ENCODE data around the gene SELENOW.
A peak's percentile ranks its signal among the peaks of the same experiment; 100 is the strongest.
"Not testable (repeated sequence)": the region's sequence is repeated elsewhere in the genome, so short reads cannot be mapped to it uniquely, and the experiment has no call there.

Gene SELENOW

DNA sequence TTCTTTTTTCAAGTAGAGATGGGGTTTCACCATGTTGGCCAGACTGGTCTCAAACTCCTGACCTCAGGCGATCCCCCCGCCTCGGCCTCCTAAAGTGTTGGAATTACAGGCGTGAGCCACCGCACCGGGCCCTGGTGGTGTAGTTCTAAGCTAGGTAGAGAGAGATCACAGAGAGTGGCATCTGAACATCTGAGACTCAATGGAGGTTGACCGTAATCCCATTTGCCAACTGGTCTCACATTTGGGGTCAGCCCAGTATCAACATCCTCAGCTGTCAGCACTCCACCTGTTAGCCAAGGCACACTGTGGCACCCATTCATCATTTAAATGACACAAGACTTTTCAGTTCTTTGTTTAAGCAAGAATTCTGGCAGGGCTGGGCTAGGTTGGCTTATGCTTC is 8.1 kb downstream of the SELENOW start:
- no peak for DNase-seq (ENCODE audit: low spot score)

DNA sequence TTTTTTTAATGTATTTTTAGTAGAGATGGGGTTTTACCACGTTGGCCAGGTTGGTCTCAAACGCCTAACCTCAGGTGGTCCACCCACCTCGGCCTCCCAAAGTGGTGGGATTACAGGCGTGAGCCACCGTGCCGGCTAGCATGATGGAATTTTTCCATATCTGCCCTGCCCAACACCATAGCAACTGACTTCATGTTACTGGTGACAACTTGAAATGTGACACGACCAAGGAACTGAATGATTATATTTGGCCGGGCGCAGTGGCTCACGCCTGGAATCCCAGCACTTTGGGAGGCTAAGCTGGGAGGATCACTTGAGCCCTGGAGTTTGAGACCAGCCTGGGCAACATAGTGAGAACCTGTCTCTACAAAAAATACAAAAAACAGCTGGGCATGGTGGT is 8.8 kb downstream of the SELENOW start:
- not testable (repeated sequence) for DNase-seq (ENCODE audit: low spot score)

DNA sequence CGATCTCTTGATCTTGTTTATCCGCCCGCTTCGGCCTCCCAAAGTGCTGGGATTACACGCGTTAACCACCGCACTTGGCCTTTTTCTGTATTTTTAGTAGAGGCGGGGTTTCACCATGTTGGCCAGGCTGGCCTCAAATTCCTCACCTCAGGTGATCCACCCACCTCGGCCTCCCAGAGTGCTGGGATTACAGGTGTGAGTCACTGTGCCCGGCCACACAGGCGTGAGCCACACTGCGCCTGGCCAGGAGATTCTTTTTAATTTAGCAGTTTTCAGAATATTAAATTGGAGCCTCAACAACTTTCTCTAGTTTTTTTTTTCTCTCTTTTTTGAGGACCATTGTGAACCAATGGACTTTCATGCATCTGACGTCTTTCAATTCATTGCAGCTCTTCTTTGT is 11.3 kb downstream of the SELENOW start:
- DNase-seq (ENCODE audit: low spot score) = not testable (repeated sequence)

DNA sequence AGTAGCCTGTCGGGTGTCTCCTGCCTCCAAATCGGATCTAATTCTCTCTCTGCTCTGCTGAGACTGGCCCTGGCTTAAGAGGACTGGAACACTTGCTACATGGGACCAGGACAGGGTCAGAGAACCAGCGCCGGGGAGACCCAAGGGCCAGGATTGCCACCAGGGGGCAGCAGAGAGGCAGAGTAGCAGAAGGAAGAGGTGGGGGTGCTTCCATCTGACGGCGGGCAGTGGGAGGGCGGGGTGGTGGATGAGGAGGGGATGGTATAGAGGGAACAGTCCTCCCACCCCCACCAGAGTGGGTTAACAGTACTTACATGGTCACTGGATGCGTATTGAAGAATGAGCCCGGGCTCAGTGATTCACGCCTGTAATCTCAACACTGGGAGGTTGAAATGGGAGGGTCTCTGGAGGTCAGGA is 11.9 kb downstream of the SELENOW start:
- peak; percentile 77 for DNase-seq (ENCODE audit: low spot score)

DNA sequence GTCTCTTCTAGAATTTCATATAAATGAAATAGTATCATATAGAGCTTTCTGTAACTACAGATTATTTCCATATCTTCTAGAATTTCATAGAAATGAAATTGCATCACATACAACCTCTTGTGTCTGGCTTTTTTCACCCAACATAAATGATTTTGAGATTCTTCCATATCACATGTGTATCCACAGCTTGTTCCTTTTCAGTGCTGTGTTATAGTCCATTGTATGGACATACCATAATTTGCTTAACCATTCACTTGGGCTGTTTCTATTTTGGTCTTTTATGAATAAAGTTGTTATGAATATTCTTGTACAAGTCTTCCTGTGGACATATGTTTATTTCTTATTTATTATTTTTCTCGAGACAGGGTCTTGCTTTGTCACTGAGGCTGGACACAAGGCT is 14.1 kb downstream of the SELENOW start:
- no peak for DNase-seq (ENCODE audit: low spot score)

DNA sequence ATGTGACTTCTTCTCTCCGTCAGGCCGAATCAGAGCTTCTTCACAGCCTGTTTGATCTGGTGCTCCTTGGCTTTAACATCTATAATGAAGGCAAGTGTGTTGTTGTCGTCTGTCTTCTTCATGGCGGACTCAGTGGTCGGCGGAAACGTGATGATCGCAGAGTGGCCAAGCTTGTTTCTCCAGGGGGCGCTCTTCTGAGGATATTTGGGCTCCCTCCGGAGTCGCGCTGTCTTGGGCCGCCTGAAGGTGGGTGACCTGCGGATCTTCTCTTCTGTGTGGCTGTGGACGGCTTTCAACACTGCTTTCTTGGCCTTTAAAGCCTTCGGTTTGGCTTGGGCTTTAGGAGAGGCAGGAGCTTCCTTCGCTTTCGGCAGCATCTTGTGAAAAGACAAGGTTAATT is 16.0 kb downstream of the SELENOW start:
- no peak for DNase-seq (ENCODE audit: low spot score)

DNA sequence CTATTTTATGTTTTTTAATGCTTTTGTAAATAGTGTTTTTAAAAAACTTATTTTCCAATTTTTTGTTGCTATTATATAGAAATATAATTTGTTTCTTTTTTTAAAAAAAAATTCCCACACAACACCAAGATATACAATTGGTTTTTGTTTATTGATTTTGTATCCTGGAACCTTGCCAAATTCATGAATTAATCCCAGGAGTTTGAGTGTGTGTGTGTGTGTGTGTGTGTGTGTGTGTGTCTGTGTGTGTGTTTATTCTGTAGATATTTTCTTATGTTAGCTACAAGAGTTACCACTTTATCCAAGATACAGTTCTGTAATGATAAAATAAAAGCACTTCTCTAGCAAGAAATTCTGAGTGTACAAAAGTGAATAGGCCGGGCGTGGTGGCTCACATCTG is 18.3 kb downstream of the SELENOW start:
- DNase-seq (ENCODE audit: low spot score) = no peak

DNA sequence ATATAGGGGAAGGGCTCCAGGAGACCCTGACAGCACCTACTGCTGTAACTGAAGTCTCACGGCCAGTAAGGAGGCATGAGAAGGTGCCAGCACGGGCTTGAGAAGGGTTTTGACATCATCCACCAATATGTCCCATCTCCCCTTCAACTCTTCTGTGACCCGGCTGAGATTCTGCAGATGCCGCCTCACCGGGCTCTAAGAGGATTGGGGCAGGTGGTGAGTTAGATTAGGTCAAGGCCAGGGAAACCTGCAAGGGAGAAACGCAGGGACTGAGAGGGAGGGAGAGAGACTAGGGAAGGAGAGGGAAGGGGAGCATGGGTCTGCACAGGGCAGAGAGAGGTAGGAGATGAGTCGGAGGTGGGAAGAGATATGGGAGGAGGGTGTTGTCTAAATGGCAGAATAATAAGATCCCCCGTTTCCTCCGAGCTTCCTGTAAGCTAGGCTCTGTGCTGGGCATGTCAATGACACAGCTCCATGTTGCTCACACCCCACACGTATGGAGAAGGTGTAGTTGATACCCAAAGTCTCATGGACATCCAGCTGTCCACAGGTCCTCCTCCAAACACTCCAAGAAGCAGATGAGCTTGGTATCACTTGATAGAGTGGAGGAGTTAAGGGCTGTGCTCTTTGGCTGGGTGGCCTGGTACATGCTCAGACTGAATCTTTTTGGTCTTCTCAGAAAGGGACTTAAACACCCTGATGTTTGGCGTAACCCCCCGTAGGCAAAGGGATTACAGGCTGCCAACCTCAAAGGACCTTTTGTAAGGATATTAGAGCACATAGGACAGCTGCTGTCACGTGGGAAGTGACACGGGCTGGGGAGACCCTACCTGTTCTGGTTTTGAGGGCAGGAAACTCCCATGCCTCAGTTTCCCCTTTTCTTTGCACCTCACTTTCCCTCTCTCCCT is 19.7 kb downstream of the SELENOW start:
- DNase-seq (ENCODE audit: low spot score) = no peak

DNA sequence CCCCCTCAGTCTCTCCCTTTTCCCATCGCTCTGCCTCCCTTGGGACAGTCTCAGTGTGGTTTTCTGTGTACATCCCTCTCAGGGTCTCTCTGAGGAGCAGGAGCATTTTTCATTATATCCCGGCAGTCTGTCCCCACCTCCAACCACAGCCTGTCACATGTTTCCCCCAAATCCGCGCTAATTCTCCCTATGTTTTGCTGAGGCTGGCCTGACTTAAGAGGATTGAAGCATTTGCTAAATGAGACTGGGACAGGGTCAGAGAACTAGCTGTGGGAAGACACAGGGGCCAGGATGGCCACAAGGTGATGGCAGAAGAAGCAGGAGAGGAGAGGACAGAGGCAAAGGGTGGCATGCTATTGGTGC is 20.4 kb downstream of the SELENOW start:
- DNase-seq (ENCODE audit: low spot score) = no peak

DNA sequence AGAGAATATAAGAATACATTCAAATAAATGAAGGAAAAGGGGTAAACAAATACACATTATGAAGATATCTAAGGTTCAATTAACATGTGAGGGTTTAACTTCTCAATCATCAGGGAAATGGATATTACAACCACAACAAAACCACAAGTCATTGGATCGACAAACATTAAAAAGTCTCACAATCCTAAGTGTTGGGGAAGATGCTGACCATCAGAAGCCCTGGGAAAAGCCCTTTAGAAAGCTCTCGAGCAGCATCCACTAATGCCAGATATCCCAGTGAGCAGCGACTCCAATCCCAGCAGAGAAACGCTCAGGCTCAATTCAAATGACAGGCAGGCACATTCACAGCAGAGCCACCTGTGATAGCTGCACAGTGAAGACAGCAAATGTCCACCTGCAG is 22.8 kb downstream of the SELENOW start:
- no peak for DNase-seq (ENCODE audit: low spot score)

DNA sequence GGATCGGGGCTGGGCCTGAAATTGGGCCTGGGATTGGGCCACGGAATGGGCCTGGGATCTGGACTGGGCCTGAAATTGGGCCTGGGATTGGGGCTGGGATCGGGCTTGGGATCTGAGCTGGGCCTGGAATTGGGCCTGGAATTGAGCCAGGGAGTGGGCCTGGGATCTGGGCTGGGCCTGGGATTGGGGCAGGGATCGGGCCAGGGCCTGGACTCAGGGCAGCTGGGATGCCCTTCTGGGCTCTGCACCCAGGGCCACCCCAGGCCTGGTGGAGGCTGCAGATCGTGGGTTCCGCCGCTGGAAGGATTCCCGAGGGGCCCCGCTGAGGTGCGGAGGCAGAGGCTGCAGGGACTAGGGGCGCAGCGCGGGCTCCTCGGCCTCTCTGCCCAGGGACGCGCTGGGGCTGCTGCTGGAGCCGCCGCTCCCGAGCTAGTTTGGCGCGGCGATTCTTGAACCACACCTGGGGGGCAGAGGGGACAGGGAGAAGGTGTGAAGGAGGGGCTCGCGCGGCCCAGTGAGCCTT is 24.1 kb downstream of the SELENOW start:
- DNase-seq (ENCODE audit: low spot score) = no peak

DNA sequence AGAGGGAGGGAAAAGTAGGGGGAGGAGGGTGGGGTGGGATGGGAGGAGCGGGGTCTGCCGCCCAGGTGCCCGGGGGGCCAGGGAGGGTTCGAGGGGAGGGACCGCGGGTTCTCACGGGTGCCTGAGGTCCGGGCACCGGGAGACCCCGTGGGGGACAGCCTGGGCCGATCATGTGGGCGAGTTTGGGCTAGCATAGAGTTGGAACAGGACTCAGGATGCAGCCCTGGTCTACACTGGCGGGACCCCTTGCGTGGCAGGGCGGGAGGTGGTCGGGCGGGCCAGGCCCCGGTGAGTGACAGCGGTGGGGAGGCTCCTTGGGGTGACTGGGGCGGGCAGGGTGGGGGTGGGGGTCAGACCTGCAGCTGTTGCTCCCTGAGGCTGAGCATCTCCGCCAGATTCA is 24.6 kb downstream of the SELENOW start:
- not testable (repeated sequence) for DNase-seq (ENCODE audit: low spot score)

DNA sequence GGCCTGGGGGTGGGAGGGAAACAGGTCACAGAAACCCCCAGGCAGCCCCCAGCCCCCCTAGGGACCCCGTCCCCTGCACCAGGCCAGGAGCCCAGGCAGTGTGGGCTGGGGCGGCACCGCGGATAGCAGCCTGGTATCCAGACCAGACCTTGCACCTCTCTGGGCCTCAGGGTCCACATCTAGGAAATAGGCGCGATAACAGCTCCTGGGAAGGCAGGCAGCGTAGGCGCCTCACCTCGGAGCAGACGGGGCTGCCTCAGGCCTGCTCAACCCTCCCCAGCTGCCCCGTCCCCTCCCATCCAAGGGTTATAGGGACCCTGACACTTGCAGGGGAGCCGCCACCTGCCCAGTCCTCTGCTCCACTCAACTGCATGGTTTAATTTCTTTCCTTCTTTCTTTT is 25.2 kb downstream of the SELENOW start:
- not testable (repeated sequence) for DNase-seq (ENCODE audit: low spot score)

DNA sequence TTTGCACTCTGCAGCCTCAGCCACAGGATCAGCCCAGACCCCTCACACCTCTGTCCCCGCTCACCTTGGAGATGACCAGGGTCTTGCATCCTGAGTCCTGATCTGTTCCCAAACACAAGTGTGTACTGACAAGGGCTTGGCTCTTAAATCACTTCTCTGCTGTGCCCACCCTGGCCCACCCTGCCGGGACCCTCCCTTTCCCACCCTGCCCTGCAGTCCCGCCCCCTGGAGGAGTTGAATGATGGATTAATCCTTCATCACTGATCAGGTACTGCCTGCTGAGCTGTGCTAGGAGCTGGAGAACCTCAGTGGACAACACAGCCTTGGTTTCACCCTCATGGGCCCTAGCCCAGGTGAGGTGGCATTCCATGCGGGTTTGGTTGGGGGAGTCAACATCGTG is 25.9 kb downstream of the SELENOW start, which contains the start of gene TPRX1:
TPRX1 (minus strand) TSS at position 101 of the 400 bp plus-strand sequence; CDS start at position 89, 12 bp downstream.
- DNase-seq (ENCODE audit: low spot score) = not testable (repeated sequence)

DNA sequence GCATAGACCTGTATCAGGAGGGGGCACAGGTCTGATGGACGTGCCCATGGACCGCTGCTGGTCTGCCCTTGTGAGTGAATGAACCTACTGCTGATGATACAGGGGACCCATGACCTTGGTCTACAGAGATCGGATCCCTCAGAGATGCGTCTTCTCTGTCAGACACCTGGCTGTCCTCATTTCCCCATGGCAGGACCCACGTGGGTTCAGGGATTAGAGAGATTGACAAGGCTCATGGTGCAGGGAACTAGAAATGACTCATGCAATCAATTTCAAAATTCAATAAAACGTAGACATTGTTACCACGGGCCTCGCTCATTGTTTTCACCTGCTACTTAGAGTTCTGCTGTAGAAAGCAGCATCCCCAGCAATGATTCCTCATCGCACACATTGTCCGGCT is 26.8 kb downstream of the SELENOW start:
- no peak for DNase-seq (ENCODE audit: low spot score)

DNA sequence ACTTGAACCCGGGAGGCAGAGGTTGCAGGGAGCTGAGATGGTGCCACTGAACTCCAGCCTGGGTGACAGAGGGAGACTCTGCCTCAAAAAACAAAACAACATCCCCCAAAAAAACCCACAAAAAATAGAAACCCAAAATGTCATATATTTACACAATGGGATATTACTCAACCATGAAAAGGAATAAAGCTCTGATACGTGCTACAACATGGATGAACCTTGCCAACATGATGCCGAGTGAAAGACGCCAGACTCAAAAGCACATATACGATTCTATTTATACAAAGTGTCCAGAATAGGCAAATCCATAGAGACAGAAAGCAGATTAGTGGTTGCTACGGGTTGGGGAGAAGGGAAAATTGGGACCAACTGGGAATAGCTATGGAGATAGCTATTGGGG is 27.9 kb downstream of the SELENOW start:
- no peak for DNase-seq (ENCODE audit: low spot score)

DNA sequence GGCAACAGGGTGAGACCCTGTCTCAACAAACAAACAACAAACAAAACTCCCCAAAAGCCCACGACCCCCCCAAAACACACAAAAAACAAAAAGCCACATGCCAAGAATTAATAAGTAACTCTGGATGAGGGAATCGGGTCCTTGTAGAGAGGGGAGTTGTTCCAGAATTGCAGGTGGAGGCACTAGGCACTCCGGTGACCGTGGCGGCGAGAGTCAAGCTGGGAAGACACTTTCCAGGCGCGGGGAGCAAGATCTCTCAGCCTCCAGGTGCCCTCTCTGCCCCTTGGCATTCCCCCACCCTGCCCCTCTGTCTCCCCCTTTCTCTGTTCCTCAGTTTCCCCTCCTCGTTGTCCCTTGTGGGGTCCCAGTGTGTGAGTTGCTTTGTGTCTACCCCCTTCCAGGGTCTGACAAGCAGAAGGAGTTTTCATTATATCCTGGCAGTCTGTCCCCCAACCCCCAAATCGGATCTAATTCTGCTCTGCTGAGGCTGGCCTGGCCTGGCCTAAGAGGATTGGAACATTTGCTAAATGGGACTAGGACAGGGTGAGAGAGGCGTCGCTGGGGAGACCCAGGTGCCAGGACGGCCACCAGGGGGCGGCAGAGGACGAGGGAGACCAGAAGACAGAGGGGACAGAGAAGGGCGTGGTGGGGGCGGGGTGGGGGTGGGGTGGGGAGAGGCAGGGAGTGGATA is 34.9 kb downstream of the SELENOW start:
- peak; percentile 72 for DNase-seq (ENCODE audit: low spot score)

DNA sequence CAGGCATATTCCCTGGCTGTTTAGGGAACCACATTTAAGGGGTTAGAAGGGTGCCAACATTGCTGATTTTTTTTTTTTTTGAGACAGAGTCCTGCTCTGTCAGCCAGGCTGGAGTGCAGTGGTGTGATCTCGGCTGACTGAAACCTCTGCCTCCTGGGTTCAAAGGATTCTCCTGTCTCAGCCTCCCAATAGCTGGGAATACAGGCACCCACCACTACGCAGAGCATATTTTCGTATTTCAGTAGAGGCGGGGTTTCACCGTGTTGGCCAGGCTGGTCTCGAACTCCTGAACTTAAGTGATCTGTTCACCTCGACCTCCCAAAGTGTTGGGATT is 35.5 kb downstream of the SELENOW start:
- no peak for DNase-seq (ENCODE audit: low spot score)

DNA sequence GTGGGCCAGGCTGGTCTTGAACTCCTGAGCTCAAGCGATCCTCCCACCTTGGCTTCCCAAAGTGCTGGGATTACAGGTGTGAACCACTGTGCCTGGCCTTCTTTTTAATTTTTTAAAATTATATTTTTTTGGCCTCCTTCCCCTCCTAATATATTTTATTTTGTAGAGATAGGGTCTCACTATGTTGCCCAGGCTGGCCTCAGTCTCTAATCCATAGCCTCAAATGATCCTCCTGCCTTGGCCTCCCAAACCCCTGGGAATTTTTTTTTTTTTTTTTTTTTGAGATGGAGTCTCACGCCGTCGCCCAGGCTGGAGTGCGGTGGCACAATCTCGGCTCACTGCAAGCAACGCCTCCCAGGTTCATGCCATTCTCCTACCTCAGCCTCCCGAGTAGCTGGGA is 37.8 kb downstream of the SELENOW start:
- not testable (repeated sequence) for DNase-seq (ENCODE audit: low spot score)

DNA sequence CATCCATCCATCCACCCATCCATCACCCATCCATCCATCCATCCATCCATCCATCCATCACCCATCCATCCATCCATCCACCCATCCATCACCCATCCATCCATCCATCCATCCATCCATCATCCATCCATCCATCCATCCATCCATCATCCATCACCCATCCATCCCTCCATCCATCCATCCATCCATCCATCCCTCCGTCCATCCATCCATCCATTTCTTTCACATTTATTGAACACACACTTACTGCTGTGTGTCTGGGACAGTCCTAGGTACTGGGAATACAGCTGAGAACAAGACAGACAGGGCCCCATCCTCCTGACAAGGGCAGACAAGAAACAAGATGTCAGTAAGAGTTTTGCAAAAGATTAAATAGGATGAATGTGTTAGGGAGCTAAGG is 39.7 kb downstream of the SELENOW start:
- not testable (repeated sequence) for DNase-seq (ENCODE audit: low spot score)

DNA sequence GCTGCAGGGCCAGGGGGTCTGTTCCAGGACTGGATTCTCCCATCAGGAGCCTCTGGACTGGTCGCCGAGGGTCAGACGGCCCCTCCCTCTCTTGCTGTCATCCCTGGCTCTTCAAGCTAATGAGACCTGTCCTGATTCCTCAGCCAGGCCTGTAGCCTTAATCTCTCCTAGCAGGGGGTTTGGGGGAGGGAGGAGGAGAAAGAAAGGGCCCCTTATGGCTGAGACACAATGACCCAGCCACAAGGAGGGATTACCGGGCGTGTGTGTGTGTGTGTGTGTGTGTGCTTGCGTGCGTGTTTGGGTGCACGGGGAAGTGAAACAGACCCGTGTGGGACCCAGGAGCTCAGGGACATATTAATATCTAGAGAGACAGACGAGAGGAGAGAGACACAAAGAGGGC is 41.4 kb downstream of the SELENOW start:
- DNase-seq (ENCODE audit: low spot score) = no peak

DNA sequence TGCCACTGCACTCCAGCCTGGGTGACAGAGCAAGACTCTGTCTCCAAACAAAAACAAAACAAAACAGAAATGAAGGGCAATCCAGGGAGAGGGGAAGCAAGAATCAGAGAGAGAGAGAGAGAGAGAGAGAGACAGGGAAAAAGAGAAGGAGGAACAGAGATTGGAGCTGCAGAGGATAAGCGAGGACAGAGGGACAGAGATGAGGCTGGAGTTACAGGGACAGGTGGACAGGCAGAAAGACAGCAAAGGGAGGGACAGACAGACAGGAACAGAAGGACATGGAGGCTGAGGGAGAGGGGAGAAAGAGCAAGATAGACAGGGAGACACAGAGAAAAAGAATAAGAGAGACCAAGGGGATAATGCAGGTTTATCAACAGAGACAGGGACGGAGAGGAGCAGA is 41.9 kb downstream of the SELENOW start:
- DNase-seq (ENCODE audit: low spot score) = no peak

DNA sequence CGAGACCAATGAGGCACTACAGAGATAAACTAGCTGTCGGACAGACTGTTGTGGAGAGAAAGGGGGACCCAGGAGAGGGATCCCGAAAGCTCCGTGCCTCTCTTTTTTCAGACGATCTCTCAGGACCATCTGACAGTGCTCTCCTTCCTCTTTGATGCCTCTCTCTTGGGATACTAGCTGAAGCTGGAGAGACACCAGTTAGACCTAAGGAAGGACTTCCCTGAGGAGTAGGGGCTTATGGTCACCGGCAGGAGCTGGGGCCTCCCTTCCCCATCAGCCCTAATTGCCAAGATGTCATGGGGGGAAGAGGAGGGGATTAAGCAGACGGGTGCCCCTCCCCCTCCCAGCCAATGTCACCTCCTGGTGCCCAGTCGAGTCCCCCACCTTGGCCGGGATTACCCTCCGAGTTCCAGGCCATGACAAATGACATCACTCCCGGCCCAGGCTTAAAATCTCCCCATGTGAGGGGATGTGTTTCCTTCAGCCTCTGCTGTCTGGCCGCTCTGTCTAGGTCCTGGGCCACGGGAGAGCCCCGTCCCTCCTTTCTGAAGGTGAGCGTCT is 43.0 kb downstream of the SELENOW start, which contains the start of gene CRX:
CRX (plus strand) TSS at position 478 of the 561 bp plus-strand sequence. CDS start 12,507 bp downstream, outside the sequence.
- DNase-seq (ENCODE audit: low spot score) = no peak

Measured in SW480 (cell line).